Stimulated activated CD8-positive, alpha-beta memory T cell treated with anti-CD3 and anti-CD28 coated beads, Interleukin-2, amount 100 ng/mL, for 1 hour (primary cell): ENCODE measurements around the gene CTH.
A peak's percentile ranks its signal among the peaks of the same experiment; 100 is the strongest.
"Not testable (repeated sequence)": the region's sequence is repeated elsewhere in the genome, so short reads cannot be mapped to it uniquely, and the experiment has no call there.

Source experiments
- DNase-seq, 2 donors: peaks; one replicate each; pipeline ENCODE4 v3.0.0-alpha.2; 2020; ENCODE audit warnings: low read depth in 2 of 2

CTH gene

GRCh38 chr1:70410604-70411359, at the start of gene CTH:
Gene CTH (plus strand): TSS chr1:70411268. CDS start chr1:70411416, 148 bp downstream.
- DNase-seq: peak; percentile 78 to 80

- DNase-seq: no peak
These were observed 49.2 kb upstream of the CTH start for GRCh38 chr1:70361727-70362398.

GRCh38 chr1:70364439-70364838, 46.6 kb upstream of the CTH start:
- DNase-seq: no peak

- DNase-seq: not testable (repeated sequence)
These were observed 44.6 kb upstream of the CTH start for GRCh38 chr1:70366425-70366952.

- not testable (repeated sequence) for DNase-seq
These were observed 44.1 kb upstream of the CTH start for GRCh38 chr1:70366997-70367396.

- DNase-seq: not testable (repeated sequence)
These were observed 43.7 kb upstream of the CTH start for GRCh38 chr1:70367397-70367796.

GRCh38 chr1:70371586-70371985, 39.5 kb upstream of the CTH start:
- not testable (repeated sequence) for DNase-seq

- DNase-seq: no peak
These were observed 38.6 kb upstream of the CTH start for GRCh38 chr1:70372426-70372825.

- not testable (repeated sequence) for DNase-seq
These were observed 37.5 kb upstream of the CTH start for GRCh38 chr1:70373580-70373979.

- DNase-seq: no peak
These were observed 34.9 kb upstream of the CTH start for GRCh38 chr1:70376196-70376595.

GRCh38 chr1:70382682-70383081, 28.4 kb upstream of the CTH start:
- no peak for DNase-seq

GRCh38 chr1:70383483-70383882, 27.6 kb upstream of the CTH start:
- no peak for DNase-seq

GRCh38 chr1:70384542-70384941, 26.5 kb upstream of the CTH start:
- DNase-seq: no peak

GRCh38 chr1:70385477-70385876, 25.6 kb upstream of the CTH start:
- no peak for DNase-seq

GRCh38 chr1:70386121-70386520, 24.9 kb upstream of the CTH start:
- DNase-seq: no peak

GRCh38 chr1:70387507-70387906, 23.6 kb upstream of the CTH start:
- DNase-seq: no peak

GRCh38 chr1:70392626-70393025, 18.4 kb upstream of the CTH start:
- no peak for DNase-seq

- DNase-seq: no peak
These were observed 14.5 kb upstream of the CTH start for GRCh38 chr1:70396607-70397006.

- no peak for DNase-seq
These were observed 14.1 kb upstream of the CTH start for GRCh38 chr1:70397013-70397412.

GRCh38 chr1:70400335-70400734, 10.7 kb upstream of the CTH start:
- no peak for DNase-seq

- DNase-seq: no peak
These were observed 9.1 kb upstream of the CTH start for GRCh38 chr1:70401974-70402373.

- DNase-seq: no peak
These were observed 7.3 kb upstream of the CTH start for GRCh38 chr1:70403759-70404158.

- no peak for DNase-seq
These were observed 5.2 kb upstream of the CTH start for GRCh38 chr1:70405780-70406416.
